DOHH2 (cell line): ENCODE measurements around the gene FOXC2.

Experiments
- H3F3A ChIP-seq: fragments of 200-600 bp; sonication (generic), shearing (Covaris generic); 2 replicates; pipeline ENCODE4 v1.6.0; 2016; ENCODE audit warnings: antibody characterized with exemption, mild to moderate bottlenecking; ENCODE audit not compliant: control insufficient read depth, insufficient read depth
- H3K27ac ChIP-seq: fragments of 200-600 bp; sonication (generic); 2 replicates; pipeline ENCODE4 v1.5.1; 2014; ENCODE audit warnings: low read depth, mild to moderate bottlenecking, low read length, moderate library complexity
- H3K27me3 ChIP-seq: fragments of 200-600 bp; sonication (generic); 2 replicates; pipeline ENCODE4 v1.6.1; 2014; ENCODE audit warnings: mild to moderate bottlenecking, low read length, mixed read lengths; ENCODE audit not compliant: control insufficient read depth
- H3K36me3 ChIP-seq: fragments of 200-600 bp; sonication (generic); 2 replicates; pipeline ENCODE4 v1.6.1; 2014; ENCODE audit warnings: mild to moderate bottlenecking, low read length, moderate library complexity, mixed read lengths; ENCODE audit not compliant: control insufficient read depth
- H3K4me1 ChIP-seq: fragments of 200-600 bp; sonication (generic); 2 replicates; pipeline ENCODE4 v1.6.1; 2014; ENCODE audit warnings: mild to moderate bottlenecking, low read length, mixed read lengths; ENCODE audit not compliant: control insufficient read depth
- H3K4me2 ChIP-seq: fragments of 200-600 bp; sonication (generic); 2 replicates; pipeline ENCODE4 v1.6.0; 2014; ENCODE audit warnings: mild to moderate bottlenecking, low read length, moderate library complexity
- H3K4me3 ChIP-seq: fragments of 200-600 bp; sonication (generic); 2 replicates; pipeline ENCODE4 v1.5.1; 2014; ENCODE audit warnings: mild to moderate bottlenecking, low read length, mixed read lengths
- H3K79me2 ChIP-seq: fragments of 200-600 bp; sonication (generic); 2 replicates; pipeline ENCODE4 v1.6.1; 2014; ENCODE audit warnings: mild to moderate bottlenecking, low read length, mixed read lengths; ENCODE audit not compliant: control insufficient read depth
- H3K9me2 ChIP-seq: fragments of 200-600 bp; sonication (generic); replicated peaks from 2 replicates; pipeline ENCODE4 v1.6.1; 2014; ENCODE audit warnings: mild to moderate bottlenecking, low read length, mixed read lengths; ENCODE audit not compliant: control insufficient read depth
- H3K9me3 ChIP-seq: fragments of 200-600 bp; sonication (generic); 2 replicates; pipeline ENCODE4 v1.6.1; 2014; ENCODE audit warnings: antibody characterized with exemption, low read length, mixed read lengths; ENCODE audit not compliant: control insufficient read depth, insufficient read depth
- H4K20me1 ChIP-seq: fragments of 200-600 bp; sonication (generic); 2 replicates; pipeline ENCODE4 v1.6.0; 2014; ENCODE audit warnings: low read depth, mild to moderate bottlenecking, antibody characterized with exemption, low read length, moderate library complexity; ENCODE audit not compliant: control insufficient read depth, insufficient read depth
- EZH2phosphoT487 ChIP-seq: fragments of 200-600 bp; sonication (generic); IDR thresholded peaks from 2 replicates; pipeline ENCODE4 v1.6.1; 2017; ENCODE audit warnings: borderline replicate concordance, mild to moderate bottlenecking, antibody characterized with exemption, low read length, moderate library complexity, mixed read lengths
- TF ChIP-seq, protein P1 (sequence below): fragments of 200-600 bp; sonication (generic); IDR thresholded peaks from one replicate; pipeline ENCODE4 v1.5.1; 2014; ENCODE audit warnings: antibody characterized with exemption, mild to moderate bottlenecking, low read depth, low read length; ENCODE audit not compliant: poor library complexity, severe bottlenecking

The FOXC2 gene

DNA sequence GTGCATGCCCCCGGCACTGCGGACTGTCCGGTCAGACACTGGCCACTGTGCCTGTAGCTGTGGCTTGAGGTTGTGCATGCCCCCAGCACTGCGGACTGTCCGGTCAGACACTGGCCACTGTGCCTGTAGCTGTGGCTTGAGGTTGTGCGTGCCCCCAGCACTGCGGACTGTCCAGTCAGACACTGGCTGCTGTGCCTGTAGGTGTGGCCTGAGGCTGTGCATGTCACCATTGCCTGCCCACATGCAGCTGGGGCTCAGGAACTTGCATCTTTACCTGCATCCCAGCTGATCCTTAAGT lies 16.8 kb upstream of the FOXC2 start:
- no peaks in the 10 kb centered on the region for H4K20me1 ChIP-seq
- H3K27me3 ChIP-seq: no peaks in the 10 kb centered on the region
- H3K27ac ChIP-seq: no peak overlapping the region
- H3K9me3 ChIP-seq: 0 out of 2 replicates have a peak, but pooled peaks cover 3% of the 10 kb centered on the region
- peaks cover 5% of the 10 kb centered on the region; the same call in 1 of the 2 replicates for H3F3A ChIP-seq
- no peak overlapping the region for H3K4me3 ChIP-seq
- no peaks in the 10 kb centered on the region for H3K9me2 ChIP-seq
- H3K4me1 ChIP-seq: peaks cover 6% of the 10 kb centered on the region
- peaks cover 24% of the 10 kb centered on the region for H3K79me2 ChIP-seq
- TF ChIP-seq EZH2phosphoT487: no peak
- TF ChIP-seq, protein P1, sequence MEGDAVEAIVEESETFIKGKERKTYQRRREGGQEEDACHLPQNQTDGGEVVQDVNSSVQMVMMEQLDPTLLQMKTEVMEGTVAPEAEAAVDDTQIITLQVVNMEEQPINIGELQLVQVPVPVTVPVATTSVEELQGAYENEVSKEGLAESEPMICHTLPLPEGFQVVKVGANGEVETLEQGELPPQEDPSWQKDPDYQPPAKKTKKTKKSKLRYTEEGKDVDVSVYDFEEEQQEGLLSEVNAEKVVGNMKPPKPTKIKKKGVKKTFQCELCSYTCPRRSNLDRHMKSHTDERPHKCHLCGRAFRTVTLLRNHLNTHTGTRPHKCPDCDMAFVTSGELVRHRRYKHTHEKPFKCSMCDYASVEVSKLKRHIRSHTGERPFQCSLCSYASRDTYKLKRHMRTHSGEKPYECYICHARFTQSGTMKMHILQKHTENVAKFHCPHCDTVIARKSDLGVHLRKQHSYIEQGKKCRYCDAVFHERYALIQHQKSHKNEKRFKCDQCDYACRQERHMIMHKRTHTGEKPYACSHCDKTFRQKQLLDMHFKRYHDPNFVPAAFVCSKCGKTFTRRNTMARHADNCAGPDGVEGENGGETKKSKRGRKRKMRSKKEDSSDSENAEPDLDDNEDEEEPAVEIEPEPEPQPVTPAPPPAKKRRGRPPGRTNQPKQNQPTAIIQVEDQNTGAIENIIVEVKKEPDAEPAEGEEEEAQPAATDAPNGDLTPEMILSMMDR: no peak
- H3K4me2 ChIP-seq: no peak overlapping the region
- H3K36me3 ChIP-seq: peaks cover 54% of the 10 kb centered on the region

DNA sequence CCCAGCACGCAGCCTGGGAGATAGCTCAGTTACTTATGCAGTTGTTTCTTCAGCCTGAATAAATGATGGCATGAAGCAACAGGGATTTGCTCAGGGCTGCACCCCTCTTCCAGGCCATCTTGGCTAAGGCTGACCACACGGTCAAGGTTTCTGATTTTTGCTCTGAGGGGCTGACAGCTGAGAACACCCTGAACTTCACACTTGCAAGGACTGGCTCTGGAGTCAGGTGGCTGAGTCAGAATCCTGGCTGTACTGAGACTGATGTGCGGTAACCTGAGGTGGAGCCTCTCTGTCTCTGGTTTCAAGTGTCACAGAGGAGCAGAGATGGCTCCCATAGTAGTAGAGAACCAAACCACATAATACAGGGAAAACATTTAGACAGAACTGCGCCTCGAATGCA lies 16.3 kb upstream of the FOXC2 start:
- Histone ChIP-seq H3K79me2 (peaks cover 25% of the 10 kb centered on the region), H3K36me3 (peaks cover 54% of the 10 kb centered on the region), H4K20me1 (no peaks in the 10 kb centered on the region), H3K4me3 (no peak overlapping the region), H3K27ac (no peak overlapping the region), H3K4me1 (peaks cover 6% of the 10 kb centered on the region), H3K9me2 (no peaks in the 10 kb centered on the region), H3K4me2 (no peak overlapping the region), H3K9me3 (0 out of 2 replicates have a peak, but pooled peaks cover 3% of the 10 kb centered on the region), H3K27me3 (no peaks in the 10 kb centered on the region), H3F3A (peaks cover 5% of the 10 kb centered on the region; the same call in 1 of the 2 replicates)
- TF ChIP-seq, protein P1: no peak
- TF ChIP-seq EZH2phosphoT487: no peak

DNA sequence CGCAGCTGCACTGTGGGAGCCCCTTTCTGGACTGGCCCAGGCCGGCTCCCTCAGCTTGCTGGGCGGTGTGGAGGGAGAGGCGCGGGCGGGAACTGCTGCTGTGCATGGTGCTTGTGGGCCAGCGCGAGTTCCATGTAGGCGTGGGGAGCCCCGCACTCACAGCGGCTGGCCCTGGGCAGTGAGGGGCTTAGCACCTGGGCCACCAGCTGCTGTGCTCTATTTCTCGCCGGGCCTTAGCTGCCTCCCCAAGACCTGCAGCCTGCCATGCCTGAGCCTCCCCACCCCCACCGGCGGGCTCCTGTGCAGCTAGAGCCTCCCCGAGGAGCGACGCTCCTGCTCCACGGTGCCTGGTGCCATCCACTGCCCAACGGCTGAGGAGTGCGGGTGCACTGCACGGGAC lies 13.3 kb upstream of the FOXC2 start:
- 0 out of 2 replicates have a peak, but pooled peaks cover 3% of the 10 kb centered on the region for H3K9me3 ChIP-seq
- H3K27me3 ChIP-seq: no peaks in the 10 kb centered on the region
- H3K4me3 ChIP-seq: no peak overlapping the region
- peaks cover 5% of the 10 kb centered on the region; the same call in 1 of the 2 replicates for H3F3A ChIP-seq
- H3K36me3 ChIP-seq: peaks cover 43% of the 10 kb centered on the region
- H3K27ac ChIP-seq: no peak overlapping the region
- peaks cover 12% of the 10 kb centered on the region for H3K4me1 ChIP-seq
- H4K20me1 ChIP-seq: no peaks in the 10 kb centered on the region
- TF ChIP-seq, protein P1: no peak
- no peak for TF ChIP-seq EZH2phosphoT487
- no peak overlapping the region for H3K4me2 ChIP-seq
- no peaks in the 10 kb centered on the region for H3K9me2 ChIP-seq
- peaks cover 25% of the 10 kb centered on the region for H3K79me2 ChIP-seq

GRCh38 chr16:86554599-86554916 lies 12.1 kb upstream of the FOXC2 start:
- Histone ChIP-seq H3K27me3 (no peaks in the 10 kb centered on the region), H3K4me2 (peak overlapping the region; percentile 87), H3F3A (peaks cover 5% of the 10 kb centered on the region; the same call in 1 of the 2 replicates), H3K9me2 (no peaks in the 10 kb centered on the region), H3K27ac (peak overlapping the region; percentile 29), H3K9me3 (0 out of 2 replicates have a peak, but pooled peaks cover 3% of the 10 kb centered on the region), H3K36me3 (peaks cover 40% of the 10 kb centered on the region), H4K20me1 (no peaks in the 10 kb centered on the region), H3K4me3 (peak overlapping the region; percentile 92), H3K79me2 (peaks cover 25% of the 10 kb centered on the region), H3K4me1 (peaks cover 12% of the 10 kb centered on the region)
- TF ChIP-seq EZH2phosphoT487: no peak
- TF ChIP-seq, protein P1: peak; percentile 6
